Inflammatory macrophage (primary cell): ENCODE data around the gene ADARB2.
A peak's percentile ranks its signal among the peaks of the same experiment; 100 is the strongest.
"Not testable (repeated sequence)": the region's sequence is repeated elsewhere in the genome, so short reads cannot be mapped to it uniquely, and the experiment has no call there.

Source experiments
- DNase-seq, 2 donors: peaks; one replicate each; pipeline ENCODE4 v3.0.0-alpha.2; 2020 to 2022

ADARB2 gene

DNA sequence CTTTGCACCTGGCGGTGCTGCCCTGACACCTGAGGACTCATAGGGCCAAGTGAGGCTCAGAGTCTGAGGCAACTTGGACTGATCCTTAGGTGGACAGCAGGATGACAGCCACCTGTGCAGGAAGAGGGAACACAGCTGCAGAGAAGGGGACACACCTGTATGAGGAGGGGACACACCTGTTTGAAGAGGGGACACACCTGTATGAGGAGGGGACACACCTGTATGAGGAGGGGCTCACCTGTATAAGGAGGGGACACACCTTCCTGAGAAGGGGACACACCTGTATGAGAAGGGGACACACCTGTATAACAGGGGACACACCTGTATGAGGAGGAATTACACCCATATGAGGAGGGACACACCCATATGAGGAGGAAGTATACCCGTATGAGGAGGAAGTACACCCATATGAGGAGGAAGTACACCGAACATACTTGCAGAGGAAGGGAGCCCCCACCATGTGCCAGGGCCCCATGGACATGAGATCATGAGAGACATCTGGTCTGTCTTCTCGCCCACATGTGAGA is 285.9 kb downstream of the ADARB2 start:
- DNase-seq: no peak

DNA sequence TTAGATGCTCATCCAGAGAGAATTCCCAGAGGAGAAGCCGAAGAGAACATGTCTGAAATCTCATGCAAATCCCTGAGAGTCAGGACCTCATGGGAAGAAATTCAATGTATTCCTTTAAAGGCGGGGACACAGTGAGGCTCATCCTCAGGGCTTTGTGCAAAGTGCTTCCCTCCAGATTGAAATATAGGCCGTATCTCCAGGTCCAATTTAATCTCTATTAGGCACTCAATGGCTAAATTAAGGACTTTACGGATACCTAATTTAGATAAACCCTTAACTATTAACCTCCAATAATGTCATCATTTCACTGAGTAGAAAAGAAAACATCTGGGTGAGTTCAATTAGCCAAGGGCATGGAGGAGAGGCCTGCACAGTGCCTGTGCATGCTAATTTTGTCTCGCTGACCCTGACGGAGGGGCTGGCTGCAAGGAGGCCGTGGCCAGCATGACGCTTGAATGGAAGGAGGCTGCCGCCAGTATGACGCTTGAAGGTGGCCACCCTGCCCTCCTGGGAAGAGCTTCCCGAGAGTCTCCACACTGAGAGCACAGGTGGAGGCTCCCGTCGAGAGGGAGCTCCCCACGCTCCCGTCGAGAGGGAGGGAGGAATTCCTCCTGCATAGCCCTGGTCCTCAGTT is 287.6 kb downstream of the ADARB2 start:
- no peak for DNase-seq

DNA sequence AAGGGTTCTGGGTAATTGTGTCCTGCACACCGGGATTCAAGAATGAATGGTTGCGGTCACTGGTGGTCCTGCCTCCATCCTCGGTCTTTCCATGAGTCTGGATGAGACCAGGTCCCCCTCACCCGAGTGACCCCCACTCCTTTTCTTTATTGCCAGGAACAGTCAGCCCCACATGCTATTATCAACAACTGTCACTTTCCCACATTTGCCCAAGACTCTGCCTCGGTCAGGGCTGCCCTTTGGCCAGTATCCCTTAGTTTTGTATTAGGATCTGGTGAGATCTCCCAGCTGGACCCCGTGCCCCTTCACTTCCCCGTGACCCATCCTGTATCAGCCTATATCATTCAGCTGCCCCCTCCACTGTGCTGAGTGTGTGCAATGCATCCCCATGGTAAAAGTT is 288.3 kb downstream of the ADARB2 start:
- DNase-seq: no peak

DNA sequence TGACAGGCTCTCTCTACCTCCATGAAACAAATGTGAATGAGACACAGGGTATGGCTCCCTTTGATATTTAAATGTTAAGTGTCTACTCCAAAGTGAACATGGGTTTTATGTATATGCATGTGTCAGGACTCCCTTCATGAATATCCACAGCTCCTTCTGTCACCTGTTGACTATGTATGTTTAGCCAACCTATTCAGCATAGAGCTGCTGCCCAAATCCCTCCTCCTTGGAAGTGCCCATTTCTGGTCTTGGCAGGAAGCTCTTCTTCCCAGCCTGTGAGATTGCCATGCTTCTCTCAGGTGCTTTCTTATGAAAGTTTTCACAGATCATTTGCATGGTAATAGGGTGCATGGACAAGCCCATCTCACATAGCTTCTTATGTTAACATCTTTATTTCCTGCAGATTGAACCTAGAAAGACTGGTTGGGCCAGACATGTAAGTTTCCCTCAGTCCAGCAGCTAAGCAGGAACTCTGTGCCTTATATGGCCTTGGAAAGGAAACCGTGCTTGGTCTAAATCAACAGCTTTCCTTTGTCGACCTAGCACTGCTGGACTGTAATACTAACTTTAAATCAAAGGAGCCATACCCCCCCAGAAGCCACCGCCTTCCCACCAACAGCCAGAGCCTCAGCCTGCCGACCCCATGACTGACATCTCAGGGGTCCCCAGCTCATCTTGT is 288.9 kb downstream of the ADARB2 start:
- no peak for DNase-seq

DNA sequence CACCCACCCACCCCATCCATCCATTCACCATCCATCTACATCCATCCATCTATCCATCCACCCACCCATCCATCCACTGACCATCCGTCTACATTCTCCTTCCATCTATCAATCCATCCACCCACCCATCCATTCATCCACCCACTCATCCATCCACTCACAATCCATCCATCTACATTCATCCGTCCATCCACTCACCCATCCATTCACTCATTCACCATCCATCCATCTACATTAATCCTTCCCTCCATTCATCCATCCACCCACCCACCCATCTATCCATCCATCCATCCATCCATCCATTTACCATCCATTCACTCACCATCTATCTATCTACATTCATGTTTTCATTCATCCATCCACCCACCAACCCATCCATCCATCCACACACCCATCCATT is 292.5 kb downstream of the ADARB2 start:
- no peak for DNase-seq

DNA sequence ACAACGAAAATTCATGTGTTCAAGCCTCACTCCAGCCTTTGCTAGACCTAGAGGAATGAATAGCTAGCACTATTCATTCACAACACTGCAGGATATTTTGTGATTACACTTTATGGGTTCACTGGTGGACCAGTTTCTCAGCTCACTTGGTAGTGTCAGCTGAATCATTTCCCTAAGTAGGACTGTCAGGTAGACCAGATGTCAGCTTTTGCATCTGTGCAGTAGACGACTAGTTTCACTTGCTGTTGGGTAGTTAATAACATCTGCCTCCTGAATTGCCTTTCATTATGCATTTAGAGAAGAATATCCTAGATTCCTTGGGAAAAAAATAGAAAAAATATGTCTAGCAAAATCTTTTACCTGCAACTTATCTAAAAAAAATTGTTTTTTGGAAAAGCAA is 296.4 kb downstream of the ADARB2 start:
- DNase-seq: no peak

DNA sequence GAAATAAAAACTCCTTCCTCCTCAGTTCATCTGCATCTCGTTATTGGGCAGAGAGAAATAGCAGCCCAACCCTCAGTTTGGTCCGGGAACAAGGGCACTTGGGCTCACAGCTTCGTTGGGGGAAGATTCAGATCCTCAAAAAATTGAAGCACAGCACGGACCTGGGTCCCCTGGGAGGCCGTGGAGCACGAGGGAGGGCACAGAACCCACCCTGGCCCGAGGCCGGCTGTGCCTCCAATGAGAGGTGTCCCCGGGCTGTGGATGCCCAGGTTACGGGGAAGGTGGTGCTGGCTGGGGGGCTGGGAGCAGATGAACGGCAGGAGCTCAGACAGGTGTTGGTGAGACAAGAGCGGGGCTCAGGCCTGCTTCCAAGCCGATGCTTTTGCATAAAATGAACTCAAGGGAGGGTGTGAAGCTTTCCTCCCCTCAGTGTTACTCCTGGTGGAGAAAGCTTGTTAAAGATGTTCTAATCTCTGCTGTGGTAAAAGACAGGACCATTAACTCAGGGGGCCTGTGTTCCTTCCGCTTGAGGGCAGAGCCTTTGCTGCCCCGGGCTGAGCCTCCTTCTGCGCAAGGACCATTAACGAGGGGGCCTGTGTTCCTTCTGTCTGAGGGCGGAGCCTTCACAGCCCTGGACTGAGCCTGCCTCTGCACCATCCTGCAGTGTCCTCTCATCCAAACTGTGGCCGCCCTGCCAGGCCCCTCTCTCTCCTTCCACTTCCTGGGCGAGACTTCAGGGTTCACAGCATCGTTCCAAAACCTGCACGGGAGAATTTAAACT is 302.2 kb downstream of the ADARB2 start:
- no peak for DNase-seq

DNA sequence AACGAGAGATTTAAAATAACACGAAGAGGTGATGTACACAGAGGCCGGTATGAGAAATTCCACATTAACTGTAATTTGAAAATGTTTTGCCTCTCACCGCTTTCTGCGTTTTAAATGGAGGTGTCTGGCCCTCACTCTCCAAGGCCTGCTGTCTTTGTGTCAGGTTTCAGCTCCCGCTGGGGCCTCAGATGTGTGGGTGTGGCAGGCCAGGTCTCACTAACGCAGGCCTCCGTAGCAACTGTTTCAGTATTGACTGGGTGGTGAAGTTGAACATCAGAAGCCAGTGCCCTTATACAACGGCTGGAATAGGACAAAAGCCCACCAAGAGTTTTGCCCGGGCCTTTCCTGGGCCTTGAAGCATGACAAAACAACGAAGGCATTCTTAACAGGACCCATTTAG is 303.1 kb downstream of the ADARB2 start:
- no peak for DNase-seq

DNA sequence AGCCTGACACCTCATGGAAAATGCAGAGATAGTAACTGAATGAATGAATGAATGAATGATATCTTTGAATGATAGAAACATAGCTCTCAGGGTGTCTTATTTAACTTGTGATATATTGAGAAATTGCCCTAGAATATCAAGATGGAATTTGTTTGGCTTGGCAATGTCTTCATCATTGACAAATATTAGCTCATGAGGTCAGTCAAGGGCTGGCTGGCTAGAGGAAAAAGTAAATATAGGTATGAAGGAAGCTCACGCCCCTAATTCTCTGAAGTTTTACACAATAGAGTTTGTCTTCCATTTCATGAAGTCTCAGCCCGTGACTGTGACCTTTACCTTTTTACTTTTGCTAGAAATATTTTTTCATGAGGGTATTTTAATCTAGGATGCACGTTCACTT is 305.2 kb downstream of the ADARB2 start:
- no peak for DNase-seq

DNA sequence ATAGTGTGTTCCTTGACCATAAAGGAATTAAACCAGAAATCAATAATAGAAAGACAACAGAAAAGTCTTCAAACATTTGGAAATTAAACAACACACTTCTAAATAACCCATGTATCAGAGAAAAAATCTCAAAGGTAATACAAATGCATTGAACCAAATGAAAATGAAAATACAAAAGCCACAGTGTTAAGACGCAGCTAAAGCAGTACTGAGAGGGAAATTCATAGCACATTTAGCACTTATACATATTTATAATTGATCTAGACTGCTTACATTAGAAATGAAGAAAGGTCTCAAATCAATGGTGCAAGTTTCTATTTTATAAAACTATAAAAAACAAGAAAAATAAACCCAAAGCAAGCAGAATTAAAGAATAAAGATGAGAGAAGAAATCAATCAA is 306.1 kb downstream of the ADARB2 start:
- DNase-seq: no peak

DNA sequence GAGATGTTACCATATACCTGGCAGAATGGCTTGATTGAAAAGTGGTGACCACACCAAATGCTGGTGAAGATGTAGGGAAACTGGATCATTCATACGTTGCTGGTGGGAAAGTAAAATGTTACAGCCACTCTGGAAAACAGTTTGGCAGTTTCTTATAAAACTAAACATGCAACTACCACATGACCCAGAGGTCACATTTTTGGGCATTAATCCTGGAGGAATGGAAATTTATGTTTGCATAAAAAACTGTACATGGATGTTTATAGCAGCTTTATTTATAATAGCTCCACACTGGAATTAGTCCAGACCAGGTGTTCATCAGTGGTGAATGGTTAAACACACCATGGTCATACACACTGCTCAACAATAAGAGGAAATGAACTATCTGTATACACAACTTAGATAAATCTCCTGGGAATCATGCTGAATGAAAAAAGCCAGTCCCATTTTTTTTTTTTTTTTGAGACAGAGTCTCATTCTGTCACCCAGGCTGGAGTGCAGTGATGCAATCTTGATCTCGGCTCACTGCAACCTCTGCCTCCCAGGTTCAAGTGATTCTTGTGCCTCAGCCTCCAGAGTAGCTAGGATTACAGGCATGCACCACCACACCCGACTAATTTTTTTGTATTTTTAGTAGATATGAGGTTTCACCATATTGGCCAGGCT is 309.7 kb downstream of the ADARB2 start:
- not testable (repeated sequence) for DNase-seq

DNA sequence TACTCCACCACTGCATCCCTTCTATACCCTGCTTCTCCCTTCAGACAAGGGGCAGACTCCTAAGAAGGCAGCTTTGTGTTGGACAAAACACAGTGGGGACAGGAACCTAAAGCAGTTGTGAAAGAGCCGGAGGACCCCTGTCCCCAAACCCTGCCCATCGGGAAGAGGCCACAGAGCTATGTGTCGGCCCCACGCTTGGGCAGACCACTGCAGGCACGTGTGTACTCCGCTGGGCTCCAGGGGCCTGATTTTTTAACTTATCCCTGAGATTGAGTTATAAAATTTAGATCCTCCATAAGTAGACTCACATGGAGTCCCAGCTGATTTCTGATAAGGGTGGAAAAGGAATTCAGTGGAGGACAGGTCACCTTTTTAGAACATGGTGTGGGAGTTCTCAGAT is 310.5 kb downstream of the ADARB2 start:
- no peak for DNase-seq

DNA sequence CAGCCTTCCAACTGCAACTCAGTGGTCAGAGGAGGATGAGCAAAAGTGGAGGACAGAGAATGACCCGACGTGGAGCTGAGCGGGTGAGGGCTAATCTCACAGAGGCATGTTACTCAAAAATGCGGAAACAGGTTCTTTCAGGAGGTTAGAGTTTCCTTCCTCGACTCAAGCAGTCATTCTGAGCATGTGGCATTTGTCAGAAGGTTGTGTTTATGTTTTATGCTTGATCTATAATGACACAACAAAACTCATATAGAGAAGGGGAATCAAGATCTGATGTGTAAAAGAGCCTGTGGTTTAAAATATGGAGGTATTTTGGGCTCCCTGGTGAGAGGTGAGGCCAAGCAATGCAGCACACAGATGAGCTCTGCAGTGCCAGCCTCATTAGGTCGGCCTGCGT is 311.4 kb downstream of the ADARB2 start:
- no peak for DNase-seq

DNA sequence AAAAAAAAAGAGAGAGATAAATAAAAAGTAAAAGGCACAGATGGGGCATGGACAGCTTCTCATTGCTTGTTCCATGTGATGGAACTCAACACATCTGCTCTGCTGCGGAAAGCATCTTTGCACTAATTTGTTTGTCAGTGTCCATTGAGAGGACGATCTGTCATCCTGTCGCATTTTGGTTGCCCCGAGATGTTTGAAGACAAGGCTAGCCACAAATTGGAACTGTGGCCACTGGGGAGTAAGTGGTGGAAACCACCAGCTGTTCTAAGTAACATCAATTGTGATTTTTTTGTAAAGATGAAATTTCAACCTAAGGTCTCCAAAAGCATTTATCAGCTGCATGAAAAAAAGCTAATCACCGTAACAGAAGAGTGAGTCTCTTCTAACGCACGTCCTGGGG is 312.7 kb downstream of the ADARB2 start:
- DNase-seq: no peak

DNA sequence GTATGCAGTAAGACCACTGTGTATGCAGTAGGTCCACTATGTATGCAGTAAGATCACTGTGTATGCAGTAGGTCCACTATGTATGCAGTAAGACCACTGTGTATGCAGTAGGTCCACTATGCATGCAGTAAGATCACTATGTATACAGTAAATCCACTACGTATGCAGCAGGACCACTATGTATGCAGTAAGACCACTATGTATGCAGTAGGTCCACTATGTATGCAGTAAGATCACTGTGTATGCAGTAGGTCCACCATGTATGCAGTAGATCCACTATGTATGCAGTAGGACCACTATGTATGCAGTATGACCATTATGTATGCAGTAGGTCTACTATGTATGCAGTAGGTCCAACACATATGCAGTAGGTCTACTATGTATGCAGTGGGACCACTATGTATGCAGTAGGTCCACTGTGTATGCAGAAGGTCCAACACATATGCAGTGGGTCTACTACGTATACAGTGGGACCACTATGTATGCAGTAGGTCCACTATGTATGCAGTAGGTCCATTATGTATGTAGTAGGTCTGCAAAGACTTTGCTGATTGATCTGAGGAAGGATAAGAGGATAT is 313.6 kb downstream of the ADARB2 start:
- no peak for DNase-seq

DNA sequence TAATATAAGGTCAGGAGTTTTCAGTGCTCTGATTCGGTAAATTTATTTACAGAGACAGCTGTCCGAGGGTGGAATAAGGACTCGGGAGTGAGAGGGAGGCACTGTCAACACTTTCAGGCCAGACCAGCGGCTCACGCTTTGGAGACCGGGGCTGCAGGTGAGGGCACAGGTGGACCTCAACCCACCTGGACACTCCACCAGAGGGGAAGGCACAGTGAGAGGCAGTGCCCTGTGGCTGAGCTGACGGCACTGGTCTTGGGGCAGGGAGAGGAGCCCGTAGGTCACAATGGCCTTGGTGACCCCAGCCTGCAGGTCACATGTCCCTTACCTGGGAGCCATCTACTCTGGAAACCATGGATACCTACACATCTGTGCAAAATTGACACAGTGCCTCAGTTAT is 315.1 kb downstream of the ADARB2 start:
- no peak for DNase-seq

DNA sequence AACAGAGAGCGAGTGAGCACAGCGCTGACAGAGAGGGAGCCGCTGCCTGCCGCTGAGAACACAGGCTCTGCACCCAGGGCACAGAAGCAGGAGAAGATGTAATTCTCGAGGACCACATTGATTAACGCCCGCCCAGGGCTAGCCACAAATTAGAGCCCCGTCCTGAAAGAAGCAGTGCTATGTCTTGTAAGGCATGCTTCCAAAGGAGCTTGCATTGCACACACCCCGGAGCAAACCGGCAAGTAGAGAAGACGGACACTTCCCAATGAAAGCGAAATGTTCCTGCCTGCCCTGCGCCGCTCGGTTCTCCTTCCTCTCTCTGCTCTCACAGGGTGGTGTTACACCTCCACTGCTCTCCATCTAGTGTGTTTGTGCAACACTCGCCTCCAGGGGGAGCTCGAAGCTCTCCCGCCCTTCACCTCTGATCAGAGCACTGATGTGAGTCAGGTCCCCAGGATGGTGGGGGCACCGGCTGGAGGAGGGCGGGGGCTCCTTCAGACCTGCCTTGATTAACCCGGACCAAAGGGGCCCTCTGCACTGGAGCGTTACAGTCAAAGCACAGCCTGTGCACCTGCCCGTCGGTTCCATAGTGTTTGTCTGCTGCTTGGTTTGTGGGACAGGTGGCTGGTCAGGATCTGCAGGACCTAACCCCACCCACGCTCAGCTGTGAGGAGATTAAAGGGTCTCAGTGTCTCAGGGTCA is 316.5 kb downstream of the ADARB2 start:
- DNase-seq: peak; percentile 7 to 54

DNA sequence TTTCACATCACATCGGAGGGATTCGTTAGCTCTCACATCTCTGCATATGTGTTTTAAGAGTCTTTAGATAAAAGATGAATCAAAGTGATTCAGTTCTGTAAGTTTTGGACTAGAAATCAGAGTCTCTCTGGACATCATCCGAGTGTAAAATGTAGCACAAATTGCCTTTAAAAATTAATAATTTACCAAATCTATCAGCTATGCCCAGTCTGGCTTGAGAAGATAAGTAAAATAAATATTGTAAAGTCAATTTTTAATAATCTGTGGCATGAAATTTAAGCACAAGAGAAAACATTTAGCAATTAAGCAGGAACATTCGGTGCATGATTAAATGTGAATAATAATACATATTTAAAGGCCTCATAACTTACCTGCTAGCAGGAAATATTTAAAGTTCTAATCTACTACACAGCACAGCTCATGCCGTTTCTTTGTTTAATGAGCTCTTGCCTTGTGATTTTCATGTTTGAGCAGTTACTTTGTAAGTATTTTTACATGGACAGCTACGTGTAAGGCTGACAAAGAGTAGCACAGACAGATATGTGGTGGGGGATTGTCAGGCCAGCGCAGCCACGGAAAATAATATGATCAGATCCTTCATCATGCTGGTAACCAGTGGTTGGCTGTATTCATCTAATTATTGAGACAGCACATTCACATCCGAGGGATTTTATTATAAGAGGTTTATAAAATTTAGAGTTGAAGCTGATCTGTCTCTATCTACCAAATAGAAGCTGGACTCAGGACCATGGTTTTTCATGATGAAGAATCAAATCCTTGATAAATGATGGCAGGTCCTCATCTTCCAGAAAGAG is 317.3 kb downstream of the ADARB2 start:
- DNase-seq: no peak

DNA sequence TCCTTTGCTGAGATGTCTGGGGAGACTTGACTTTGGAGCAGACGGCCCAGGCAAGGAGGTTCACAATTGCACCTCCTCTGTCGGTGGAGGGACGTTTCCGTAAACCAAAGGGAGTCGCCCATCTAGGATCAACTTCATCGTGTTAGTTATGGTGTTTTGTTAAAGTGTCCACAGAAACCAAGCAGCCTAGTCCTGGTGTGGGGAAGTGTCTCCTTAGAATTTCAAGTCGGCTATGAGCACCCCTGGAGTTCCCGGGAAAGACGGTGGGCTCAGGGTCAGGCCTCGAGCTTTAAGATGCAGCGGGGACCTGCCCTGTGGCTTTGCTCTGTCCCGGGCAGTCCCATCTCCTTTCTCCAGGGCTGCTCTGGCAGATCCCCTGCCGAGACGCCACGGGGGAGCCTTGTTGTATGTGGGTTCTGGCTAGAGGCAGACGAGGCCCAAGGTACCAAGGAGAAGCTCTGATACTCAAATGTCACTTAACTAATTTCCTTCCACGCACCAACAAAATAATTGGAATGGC is 319.2 kb downstream of the ADARB2 start:
- no peak for DNase-seq

DNA sequence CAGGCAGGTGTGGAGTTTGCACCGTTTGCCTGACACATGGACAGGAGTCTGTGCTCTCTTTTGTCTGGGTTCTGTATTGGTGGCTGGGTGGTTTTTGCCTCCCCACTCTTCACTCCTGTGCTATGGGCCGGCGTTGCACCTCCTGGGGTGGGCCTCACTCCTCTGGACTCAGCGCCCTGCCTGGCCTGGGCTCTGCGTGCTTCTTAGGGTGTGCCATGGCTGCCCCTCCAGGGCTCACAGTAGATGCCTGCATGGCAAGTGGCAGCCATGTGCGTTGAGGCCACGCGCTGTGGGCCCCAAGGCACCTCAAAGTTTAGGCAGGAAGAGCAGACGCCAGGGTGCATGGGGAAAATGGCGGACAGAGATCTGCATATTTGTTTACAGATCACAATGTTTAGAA is 319.8 kb downstream of the ADARB2 start:
- no peak for DNase-seq

DNA sequence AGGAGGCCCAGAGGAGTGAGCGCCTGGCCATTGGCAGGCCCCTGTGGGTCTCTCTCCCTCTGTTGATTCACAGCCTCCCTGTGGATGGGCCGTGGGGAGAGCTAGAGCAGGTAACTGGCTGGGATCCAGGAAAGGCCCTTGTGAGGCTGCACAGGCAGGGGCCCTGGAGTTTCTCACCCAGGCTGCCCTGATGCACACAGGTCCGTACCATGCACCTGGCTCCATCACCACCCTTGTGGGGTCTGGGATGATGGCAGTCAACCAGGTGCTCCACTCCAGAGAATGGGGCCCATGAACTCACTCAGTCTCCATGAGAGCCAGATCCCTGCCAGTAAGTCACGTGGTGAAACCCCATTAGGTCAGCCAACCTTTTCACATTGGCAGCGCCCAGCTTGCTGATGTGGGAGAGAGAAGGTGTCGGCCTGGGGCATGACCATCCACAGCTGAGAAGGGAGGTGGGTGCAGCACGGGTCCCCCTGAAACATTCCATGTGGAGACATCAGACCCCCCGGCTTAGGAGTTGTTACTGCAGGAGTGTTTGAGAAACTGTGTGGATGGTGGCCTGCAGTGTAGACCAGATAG is 320.8 kb downstream of the ADARB2 start:
- DNase-seq: no peak
